Measurements from ENCODE around the gene WNT2B.

The WNT2B gene

DNA sequence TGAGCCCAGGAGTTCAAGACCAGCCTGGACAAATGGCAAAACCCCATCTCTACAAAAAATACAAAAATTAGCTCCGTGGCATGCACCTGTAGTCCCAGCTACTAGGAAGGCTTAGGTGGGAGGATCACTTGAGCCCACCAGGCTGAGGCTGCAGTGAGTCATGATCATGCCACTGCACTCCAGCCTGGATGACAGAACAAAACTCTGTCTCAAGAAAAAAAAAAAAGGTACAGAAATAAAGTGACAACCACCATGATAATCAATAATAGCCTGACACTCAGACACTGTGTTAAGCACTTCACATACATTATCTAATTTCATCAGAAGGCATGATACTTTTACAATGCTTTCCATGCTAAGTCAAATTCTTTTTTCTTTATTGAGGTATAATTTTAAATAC lies 57.0 kb downstream of the WNT2B start:
- DNase-seq (ENCODE audit: low read depth in 2 of 2) = no peak

DNA sequence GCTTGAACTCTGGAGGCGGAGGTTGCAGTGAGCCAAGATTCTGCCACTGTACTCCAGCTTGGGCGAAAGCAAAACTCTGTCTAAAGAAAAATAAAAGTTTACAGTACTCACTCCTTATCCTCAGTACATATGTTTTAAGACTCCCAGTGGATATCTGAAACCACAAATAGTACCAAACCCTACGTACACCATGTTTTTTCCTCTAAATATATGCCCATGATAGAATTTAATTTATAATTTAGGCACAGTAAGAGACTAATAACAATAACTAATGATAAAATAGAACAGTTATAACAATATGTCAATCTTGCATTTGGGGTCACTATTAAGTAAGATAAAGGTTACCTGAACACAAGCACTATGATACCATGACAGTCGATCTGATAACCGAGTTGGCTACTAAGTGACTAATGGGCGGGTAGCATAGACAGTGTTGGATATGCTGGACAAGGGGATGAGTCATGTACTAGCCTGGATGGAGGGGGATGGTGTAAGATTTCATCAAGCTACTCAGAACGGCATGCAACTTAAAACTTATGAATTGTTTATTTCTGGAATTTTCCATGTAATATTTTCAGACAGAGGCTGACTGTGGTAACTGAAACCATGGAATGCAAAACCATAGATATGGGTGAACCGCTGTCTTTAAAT lies 66.5 kb downstream of the WNT2B start:
- DNase-seq (ENCODE audit: low read depth in 2 of 2) = no peak

DNA sequence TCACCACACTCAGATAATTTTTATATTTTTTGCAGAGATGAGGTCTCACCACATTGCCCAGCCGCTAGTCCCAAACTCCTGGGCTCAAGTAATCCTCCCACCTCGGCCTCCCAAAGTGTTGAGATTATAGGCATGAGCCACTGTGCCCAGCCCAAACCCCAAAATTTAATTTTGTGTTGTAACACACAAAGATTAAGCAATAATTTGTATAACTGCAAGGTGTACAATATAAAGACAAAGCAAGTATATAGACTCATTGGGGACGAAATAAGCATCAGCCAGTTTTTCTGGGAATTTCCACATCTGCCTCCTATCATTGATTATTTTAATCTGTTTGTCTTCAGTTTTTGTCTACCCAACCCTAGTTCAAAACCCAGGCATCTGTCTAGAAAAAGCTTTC lies 67.5 kb downstream of the WNT2B start:
- DNase-seq (ENCODE audit: low read depth in 2 of 2) = no peak
